ENCODE results near the gene SMC1B.

The SMC1B gene

DNA sequence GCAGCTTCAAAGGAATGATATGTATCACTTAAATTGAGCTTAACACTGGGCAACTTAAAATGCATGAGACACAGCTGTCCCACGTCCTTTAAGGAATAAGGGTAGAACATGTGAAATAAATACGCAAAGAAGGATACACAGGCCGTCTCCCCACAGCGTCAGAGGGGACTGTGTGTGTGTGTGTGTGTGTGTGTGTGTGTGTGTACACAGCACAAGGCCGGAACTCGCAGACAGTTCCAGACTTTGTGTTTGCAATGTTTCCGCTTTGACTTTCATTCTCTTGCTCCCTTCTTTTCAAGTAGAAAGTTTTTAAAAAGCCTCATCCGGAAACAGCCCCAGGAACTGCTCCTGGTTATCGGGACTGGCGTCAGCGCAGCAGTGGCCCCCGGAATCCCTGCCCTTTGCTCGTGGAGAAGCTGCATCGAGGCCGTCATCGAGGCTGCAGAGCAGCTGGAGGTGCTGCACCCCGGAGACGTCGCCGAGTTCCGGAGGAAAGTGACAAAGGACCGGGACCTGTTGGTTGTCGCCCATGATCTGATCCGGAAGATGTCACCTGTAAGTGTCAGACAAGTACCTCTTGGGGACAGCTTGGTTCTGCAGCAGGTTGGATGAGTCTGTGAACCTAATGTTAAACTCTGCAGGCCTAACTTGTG, 90.4 kb downstream of the SMC1B start:
- no peak for DNase-seq (ENCODE audit: low read depth in 3 of 3, low spot score in 1 of 3)

DNA sequence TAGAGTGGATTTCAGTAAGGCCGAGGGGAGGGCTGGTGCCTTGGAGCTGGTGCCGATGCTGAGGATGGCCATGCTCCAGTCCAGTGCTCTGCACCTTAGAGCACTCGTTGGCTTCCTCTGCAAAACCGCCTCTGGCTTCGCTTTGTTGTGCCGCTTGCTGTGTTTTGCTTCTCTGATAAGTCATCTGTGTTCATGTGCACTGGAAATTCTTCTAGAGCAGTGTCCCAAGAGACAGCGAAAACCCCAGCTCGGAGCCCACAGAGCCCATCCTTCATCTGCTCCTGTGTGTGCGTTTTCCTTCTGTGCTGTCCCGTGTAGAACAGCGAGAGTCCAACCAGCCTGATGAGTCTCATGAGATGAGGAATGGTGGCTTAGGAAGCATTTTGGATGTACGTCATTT, 91.6 kb downstream of the SMC1B start:
- DNase-seq (ENCODE audit: low read depth in 3 of 3, low spot score in 1 of 3): no peak

DNA sequence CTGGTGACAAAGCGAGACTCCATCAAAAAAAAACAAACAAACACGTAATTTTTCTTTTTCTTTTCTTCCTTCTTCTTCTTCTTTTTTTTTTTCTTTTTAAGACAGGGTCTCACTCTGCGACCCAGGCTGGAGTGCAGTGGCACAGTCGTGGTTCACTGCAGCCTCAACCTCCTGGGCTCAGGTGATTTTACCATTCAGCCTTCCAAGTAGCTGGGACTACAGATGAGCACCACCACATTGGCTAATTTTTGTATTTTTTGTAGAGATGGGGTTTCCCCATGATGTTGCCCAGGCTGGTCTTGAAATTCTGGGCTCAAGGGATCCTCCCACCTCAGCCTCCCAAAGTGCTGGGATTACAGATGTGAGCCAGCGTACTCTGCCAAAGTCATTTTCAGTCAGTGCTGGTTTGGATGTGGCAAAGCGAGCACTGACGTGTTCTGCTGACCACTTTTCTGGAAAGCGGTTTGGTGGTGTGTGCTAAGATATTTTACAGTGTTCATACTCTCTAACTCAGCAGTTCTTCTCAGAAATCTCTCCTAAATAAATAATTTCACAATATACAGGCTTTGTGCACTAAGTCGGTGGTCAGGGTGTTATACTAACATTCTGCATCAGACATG, 92.9 kb downstream of the SMC1B start:
- no peak for DNase-seq (ENCODE audit: low read depth in 3 of 3, low spot score in 1 of 3)

DNA sequence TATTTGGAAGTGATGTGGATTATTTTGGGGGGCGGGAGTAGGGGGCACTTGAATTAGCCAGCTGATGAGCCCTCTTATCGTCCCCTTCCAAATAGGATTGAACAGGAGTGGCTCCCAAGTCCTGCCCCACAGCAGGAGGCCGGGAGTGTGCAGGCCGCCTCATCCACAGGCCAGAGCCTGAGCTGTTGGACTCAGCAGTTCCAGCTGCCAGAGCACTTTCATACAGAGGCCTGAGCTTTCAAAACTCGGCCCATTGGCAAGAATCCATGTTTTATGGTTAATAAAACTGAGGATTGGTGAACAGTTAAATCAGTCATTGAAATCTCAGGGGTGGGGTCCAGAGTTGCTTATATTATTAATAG, 94.1 kb downstream of the SMC1B start:
- DNase-seq (ENCODE audit: low read depth in 3 of 3, low spot score in 1 of 3): no peak

DNA sequence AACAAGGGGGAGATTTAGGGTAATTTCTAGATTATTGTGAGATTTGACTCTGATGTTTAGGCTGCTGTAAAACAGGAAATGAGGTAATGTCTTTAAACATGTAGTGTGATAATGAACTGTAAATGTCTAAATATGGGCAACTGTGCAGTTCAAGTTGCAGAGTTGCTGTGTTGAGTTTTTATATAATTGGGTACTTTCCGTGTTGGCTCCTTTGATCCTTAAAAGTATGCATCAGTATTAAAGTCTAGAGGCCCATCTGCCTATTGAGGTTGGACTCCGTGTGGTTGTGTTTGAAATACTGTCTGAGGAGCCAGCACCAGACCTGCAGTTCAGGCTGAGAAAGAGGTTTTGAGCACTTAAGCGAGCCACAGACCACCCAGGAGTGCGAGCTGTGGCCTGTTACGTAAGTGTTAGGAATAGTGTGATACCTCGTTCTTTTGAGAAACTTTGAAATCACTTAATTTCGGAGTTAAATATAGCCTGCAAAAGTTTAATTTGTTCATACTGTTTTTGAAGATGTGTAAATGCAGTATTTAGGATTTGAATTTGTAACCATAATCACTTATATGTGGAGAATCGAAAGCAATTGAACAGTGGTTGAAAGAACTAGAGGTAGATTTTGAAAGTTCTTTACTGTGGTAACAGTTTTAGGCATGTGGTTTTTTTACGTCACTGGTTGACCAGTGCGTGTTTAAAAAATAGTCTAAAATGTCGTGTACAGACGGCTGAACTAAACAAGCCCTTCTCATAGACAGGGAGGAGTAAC, 94.7 kb downstream of the SMC1B start:
- DNase-seq (ENCODE audit: low read depth in 3 of 3, low spot score in 1 of 3): no peak

DNA sequence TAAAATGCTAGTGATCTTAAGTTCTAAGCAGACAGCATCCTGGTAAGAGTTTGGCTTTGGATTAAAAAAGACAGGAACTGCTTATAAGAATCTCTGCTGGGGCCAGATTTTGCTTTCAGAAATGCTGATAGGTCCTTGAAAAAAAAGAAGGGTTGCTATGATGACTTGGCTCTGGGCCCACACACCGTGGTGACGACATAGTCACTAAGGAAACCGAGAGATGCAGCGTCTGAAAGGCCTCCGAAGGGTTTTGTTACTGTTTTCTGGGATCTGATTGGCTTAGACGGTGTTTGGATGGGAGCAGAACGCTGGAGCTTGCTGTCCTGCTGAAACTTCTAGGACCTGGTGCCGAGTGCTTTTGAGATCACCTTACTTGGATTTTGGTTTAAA, 95.2 kb downstream of the SMC1B start:
- DNase-seq (ENCODE audit: low read depth in 3 of 3, low spot score in 1 of 3): peak; percentile 69 to 76 (median 74)

DNA sequence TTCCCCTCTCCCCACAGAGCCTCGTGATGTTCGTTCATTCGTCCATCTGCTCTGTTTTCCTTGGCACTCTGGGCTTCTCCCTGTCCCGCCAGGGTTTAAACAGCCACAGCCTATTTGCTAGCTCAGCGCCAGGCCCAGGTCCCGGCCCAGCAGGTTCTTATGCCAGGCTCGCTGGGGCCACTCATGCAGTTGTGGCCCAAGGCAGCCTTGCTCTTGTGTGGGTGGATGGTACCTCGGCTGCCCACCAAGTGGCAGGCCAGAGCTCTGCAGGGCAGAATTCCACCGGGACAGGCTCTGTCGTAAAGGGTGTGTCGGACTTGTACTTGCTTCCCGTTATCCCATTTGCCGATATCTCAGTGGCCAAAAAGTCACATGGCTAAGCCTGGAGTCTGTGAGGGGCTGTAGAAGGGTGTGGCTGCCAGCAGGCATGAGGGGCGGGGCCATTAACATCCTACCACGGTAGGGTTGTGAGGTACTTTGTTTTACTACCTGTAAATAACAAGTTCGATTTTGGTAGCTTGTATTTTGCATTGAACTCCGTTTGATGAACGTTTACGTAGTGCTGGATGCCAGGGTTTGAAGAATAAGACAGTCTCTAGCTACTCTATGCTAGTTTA, 95.7 kb downstream of the SMC1B start:
- DNase-seq (ENCODE audit: low read depth in 3 of 3, low spot score in 1 of 3): no peak

DNA sequence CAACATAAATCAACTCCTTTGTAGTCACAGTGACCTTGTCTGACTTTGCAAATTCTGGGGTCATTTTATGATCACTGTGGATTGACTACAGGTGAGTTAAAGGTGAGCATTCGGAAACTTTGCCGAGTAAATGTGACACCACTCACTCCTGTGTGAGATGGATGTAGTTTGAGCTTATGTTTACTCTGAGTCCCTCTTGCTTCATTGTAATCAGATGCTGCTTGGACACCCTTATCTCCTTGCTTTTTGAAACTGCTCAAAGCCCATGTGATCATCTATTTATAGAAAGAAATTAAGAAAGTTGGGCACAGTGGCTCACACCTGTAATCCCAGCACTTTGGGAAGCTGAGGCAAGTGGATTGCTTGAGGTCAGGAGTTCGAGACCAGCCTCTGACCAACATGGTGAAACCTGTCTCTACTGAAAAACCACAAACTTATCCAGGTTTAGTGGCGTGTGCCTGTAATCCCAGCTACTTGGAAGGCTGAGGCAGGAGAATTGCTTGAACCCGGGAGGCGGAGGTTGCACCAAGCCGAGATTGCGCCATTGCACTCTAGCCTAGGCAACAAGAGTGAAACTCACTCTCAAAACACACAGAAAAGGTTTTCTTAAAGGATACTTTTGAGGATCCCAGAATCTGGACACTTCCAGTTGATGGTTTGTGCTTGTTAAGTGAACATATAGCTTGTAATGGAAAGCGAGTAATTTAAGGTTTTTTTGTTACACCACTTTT, 96.4 kb downstream of the SMC1B start:
- no peak for DNase-seq (ENCODE audit: low read depth in 3 of 3, low spot score in 1 of 3)

DNA sequence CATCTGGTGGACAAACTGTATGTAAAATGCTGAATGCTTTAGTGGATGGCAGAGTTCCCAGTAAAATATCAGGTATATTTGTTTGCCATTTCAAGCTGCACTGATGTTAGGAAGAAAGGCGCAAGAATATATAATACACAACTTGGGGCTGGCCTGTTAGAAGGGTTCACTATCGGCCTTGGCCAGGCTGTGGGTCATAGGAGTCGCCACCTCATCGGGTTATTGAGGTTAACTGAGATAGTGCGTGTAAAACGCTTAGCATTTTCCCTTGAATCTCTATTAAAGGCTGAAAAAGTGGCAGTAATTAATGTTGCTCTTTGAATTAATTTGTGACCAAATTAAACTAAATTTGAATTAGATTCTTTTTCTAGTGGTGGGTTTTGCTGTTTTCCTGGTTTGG, 98.6 kb downstream of the SMC1B start:
- DNase-seq (ENCODE audit: low read depth in 3 of 3, low spot score in 1 of 3): no peak

DNA sequence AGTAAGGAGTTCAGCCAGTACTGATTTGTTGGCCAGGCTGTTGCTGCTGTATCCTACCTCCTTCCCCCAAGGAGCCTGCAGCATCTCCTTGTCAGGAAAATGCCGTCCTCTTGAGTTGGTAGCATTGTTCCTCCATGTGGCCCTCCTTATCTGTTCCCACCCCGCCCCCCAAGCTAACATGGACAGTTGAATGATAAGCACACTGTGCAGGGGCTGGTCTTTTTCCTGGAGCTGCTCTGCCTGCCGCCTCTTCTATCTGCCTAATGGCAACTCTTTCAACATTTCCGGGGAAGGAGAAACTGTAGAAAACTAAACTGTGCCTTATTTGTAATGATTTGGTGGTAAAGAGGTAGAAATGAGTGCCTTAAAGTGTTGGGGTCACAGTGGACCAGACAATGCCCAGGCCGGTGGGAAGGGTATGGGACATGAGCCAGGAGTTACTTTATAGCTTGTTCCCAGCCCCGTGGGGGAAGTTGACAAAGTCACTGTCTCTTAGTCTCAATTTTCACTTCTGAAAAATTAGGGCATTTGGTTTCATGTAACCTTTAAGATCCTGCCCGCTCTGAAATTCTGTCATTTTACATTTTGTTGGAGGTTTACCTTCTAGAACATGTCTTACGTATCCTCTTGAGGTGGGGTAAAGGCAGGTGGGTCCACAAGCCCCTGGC, 99.2 kb downstream of the SMC1B start:
- DNase-seq (ENCODE audit: low read depth in 3 of 3, low spot score in 1 of 3): no peak

DNA sequence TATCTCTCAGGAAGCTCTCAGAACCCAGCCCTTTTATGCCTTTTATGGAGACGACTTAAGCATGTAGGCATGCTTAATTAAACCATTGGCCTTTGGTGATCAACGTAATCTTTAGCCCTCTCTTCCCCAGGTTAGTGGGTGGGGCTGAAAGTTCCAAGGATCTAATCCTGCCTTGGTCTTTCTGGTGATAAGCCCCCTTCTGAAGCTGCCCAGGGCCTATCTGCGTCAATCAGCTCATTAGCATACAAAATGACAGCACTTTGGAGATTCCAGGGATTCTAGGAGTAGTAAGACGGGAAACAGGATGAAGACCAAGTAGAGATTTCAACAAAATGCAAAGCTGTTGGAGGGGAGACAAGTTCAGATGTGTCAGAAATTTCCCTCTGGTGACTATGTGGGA, 100.5 kb downstream of the SMC1B start:
- DNase-seq (ENCODE audit: low read depth in 3 of 3, low spot score in 1 of 3): no peak

DNA sequence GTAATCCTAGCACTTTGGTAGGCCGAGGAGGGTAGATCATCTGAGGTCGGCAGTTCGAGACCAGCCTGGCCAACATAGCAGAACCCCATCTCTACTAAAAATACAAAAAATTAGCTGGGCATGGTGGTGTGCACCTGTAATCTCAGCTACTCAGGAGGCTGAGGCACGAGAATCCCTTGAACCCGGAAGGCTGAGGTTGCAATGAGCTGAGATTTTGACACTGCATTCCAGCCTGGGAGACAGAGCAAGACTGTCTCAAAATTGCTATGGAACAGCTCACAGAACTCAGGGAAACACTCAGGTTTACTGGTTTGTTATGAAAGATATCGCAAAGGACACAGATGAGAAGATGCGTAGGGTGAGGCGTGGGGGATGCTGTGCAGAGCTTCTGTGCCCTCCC, 101.0 kb downstream of the SMC1B start:
- no peak for DNase-seq (ENCODE audit: low read depth in 3 of 3, low spot score in 1 of 3)

DNA sequence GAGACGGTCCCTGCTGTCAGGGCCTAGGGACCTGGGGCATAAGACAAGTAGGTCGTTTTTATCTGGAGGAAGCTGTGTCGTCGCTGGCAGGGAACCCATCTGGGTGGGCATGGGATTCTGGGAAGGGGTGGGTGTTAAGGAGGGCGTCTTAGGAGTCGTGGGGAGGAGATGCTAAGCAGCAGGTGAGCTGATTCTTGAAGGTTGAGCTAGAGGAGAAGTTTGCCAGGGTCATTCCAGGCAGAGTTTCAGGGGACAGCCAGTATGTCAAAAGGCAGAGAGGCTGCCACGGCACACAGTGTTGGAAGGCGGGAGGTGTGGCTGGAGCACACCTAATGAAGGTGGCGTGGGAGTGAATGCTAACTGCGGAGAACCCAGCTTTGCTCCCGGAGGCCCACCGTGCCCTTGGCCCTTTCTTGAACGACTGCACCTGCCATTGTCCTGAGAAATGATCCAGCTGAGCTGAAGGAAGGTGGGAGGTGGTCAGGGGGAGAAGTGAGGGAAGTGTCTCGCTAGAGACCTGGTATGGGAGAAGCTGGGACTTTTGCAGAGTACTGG, 102.3 kb downstream of the SMC1B start:
- DNase-seq (ENCODE audit: low read depth in 3 of 3, low spot score in 1 of 3): no peak

DNA sequence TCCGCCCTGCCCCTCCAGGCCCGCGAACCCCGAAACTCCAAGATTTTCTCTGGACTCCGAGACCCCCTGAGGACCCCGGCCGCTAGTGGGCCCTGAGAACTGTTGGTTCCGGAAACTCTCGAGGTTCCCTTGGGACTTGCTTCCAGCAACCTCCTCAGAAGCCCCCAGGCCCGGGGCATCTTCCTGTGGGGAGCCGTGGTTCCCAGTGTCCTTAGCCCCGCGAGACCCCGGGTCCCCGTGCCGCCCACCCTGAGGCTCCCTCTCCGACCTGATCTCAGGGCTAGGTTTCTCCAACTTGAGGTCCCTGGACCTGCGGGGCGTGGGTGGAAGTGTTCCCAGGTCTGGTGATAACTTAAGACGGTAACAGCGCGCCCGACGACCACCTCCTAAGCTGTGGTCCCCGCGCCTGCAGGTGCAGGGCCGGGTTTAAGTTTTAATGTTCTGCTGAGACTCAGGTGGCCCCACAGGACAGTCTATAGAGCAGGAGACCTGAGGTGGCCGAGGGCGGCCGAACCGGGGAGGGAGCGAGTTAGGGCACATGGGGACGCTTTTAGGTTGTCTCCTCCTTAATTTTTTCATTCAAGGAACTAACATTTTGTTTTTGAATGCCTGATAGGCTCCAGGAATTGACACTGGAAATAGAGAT, 102.9 kb downstream of the SMC1B start:
- DNase-seq (ENCODE audit: low read depth in 3 of 3, low spot score in 1 of 3): peak in 1 of 3 donors; percentile 12

DNA sequence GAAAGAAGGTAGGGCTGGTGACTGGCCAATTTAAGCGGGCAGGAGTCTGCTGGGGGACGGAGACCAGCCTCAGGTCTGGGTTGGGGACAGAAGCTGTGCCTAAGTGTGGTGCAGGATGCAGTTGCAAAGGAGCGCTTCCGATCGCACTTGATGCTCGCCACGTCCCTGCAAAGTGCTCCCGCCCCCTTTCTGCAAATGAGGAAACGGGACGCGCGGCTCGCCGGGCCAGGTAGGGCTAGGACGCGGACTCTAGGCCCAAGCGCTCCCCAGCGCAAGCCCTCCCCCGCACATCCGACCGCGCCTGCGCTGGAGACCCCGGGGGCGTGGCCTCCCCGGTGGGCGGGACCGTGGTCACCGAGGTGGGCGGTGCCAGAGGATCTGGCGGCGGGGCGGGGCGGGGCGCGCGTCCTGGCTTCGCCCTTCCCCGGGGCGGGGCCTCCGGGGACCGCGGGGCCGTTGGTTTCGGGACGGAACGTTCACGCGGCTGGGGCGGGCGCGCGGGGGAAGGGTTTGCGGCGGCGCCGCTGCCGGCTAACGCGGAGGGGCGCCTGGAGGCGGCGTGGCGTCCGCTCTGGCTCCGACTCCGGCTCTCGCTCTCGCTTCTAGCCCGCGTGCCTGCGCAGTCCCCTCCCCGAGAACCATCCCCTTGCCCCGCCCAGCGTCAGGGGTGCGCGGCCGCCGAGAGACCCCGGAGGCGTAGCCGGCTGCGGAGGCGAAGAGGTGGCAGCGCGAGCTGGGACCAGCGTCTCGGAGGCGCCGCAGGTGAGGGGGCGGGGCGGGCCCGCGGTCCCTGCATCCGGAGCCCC, 103.8 kb downstream of the SMC1B start, which contains the start of gene FAM118A:
Gene FAM118A, plus strand, starts transcription at position 513 of the 806 bp plus-strand sequence. CDS start 12,446 bp downstream, outside the sequence.
- DNase-seq (ENCODE audit: low read depth in 3 of 3, low spot score in 1 of 3): peak; percentile 89 to 99 (median 99)

DNA sequence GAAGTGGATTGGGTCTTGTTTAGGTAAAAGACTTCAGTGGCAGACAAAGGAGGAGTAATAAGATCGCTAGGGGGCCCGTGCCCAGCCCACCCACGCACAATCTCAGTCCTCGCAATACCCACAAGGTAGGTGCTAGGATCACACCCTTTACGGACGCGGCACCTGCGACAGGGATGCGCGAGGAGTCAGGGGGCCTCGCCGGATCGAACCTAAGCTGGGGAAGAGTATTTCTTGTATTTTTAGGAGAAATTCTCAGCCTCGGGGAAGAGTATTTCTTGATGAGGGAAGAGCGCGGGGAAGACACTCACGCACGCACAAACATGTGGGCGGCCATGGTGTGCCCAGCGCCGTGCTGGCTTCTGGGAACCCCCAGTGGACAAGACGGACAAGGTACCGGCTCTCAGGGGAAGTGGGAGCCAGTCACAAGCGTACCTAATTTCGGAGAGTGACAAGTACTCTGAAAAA, 104.4 kb downstream of the SMC1B start:
- no peak for DNase-seq (ENCODE audit: low read depth in 3 of 3, low spot score in 1 of 3)

DNA sequence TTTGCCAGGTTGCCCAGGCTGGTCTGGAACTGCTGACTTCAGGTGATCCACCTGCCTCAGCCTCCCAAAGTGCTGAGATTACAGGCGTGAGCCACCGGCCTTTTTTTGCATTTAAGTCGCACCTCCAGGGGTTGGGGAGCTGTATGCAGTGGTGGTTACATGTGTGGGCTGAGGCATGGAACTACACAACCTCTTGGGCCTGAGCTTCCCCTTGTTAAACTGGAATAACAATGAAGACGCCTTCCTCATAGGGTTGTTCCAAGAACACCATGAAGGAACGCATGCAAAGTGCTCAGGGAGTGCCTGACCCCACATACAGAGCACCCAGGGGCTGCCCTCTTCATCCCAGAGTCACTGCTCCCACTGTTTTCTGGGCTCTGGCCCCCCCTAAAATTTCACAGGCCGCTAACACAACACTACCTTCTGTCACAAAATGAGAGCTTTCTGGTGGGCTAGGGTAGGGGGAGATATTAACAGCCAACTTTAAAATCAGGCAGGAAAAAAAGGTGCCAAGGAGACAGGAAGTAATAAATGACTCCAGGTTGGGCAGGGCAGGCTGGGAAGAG, 104.9 kb downstream of the SMC1B start:
- DNase-seq (ENCODE audit: low read depth in 3 of 3, low spot score in 1 of 3): no peak

DNA sequence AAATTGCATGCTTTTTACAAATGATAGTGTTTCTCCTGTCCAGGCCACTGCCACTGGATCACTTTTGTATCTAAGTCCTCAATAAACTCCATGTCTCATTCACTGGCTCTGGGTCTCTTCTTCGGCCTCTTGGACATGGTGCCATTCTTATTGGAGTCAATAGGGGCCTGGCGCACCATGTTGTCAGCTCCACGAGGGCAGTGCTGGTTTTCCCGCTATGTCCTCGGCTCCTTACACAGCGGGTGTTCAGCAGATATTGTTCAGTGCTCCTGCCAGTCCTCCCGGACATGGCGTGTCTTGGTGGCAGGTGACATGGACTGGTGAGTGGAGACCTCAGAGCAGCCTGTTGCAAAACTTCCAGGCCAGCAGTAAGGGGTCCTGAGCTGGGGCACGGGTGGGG, 107.3 kb downstream of the SMC1B start:
- DNase-seq (ENCODE audit: low read depth in 3 of 3, low spot score in 1 of 3): no peak
